MM.1S (cell line): ENCODE measurements around the gene ADGRD1.

Experiments
- DNase-seq: peaks from one replicate; pipeline ENCODE4 v3.0.0-alpha.2; 2015
- H2AFZ ChIP-seq: fragments of 300-600 bp; sonication (generic); 2 replicates; pipeline ENCODE4 v1.6.0; 2016; ENCODE audit warnings: antibody characterized with exemption, low read length
- H3F3A ChIP-seq: fragments of 300-600 bp; sonication (generic); 2 replicates; pipeline ENCODE4 v1.6.1; 2016; ENCODE audit warnings: mild to moderate bottlenecking, antibody characterized with exemption, low read length, moderate library complexity, mixed read lengths; ENCODE audit not compliant: insufficient read depth
- H3K27ac ChIP-seq: fragments of 300-600 bp; sonication (generic); 2 replicates; pipeline ENCODE4 v1.5.1; 2016; ENCODE audit warnings: mild to moderate bottlenecking, low read length
- H3K27me3 ChIP-seq: fragments of 300-600 bp; sonication (generic); replicated peaks from 2 replicates; pipeline ENCODE4 v1.6.0; 2016; ENCODE audit warnings: low read length; ENCODE audit not compliant: insufficient read depth
- H3K36me3 ChIP-seq: fragments of 300-600 bp; sonication (generic); replicated peaks from 2 replicates; pipeline ENCODE4 v1.6.1; 2016; ENCODE audit warnings: mild to moderate bottlenecking, low read length, mixed read lengths; ENCODE audit not compliant: insufficient read depth
- H3K4me1 ChIP-seq: fragments of 300-600 bp; sonication (generic); 2 replicates; pipeline ENCODE4 v1.6.1; 2016; ENCODE audit warnings: low read length, mixed read lengths
- H3K4me2 ChIP-seq: fragments of 300-600 bp; sonication (generic); 2 replicates; pipeline ENCODE4 v1.6.0; 2016; ENCODE audit warnings: low read depth, low read length
- H3K4me3 ChIP-seq: fragments of 300-600 bp; sonication (generic); 2 replicates; pipeline ENCODE4 v1.5.1; 2016; ENCODE audit warnings: low read length, mixed read lengths
- H3K79me2 ChIP-seq: fragments of 300-600 bp; sonication (generic); 2 replicates; pipeline ENCODE4 v1.6.1; 2016; ENCODE audit warnings: mixed run types, low read length, mixed read lengths
- H3K9ac ChIP-seq: fragments of 300-600 bp; sonication (generic); 2 replicates; pipeline ENCODE4 v1.6.1; 2016; ENCODE audit warnings: low read length, mixed read lengths
- H3K9me2 ChIP-seq: fragments of 300-600 bp; sonication (generic); replicated peaks from 2 replicates; pipeline ENCODE4 v1.6.1; 2016; ENCODE audit warnings: mild to moderate bottlenecking, low read length, mixed read lengths; ENCODE audit not compliant: insufficient read depth
- H3K9me3 ChIP-seq: fragments of 300-600 bp; sonication (generic); replicated peaks from 2 replicates; pipeline ENCODE4 v1.6.1; 2016; ENCODE audit warnings: mild to moderate bottlenecking, low read length, mixed read lengths; ENCODE audit not compliant: insufficient read depth
- H4K20me1 ChIP-seq: fragments of 300-600 bp; sonication (generic); 2 replicates; pipeline ENCODE4 v1.6.1; 2016; ENCODE audit warnings: mild to moderate bottlenecking, low read length, moderate library complexity, mixed read lengths; ENCODE audit not compliant: insufficient read depth
- CTCF ChIP-seq: fragments of 300-600 bp; sonication (generic); IDR thresholded peaks from 2 replicates; pipeline ENCODE4 v1.5.1; 2016; ENCODE audit warnings: antibody characterized with exemption, low read length, mixed read lengths
- EZH2 ChIP-seq: fragments of 300-600 bp; sonication (generic); optimal IDR thresholded peaks from 2 replicates; pipeline ENCODE3; 2017; ENCODE audit warnings: low read depth, mild to moderate bottlenecking, antibody characterized with exemption, low read length, mixed read lengths
- EZH2phosphoT487 ChIP-seq: fragments of 300-600 bp; sonication (generic); IDR thresholded peaks from 2 replicates; pipeline ENCODE4 v1.6.1; 2018; ENCODE audit warnings: antibody characterized with exemption, low read length

The ADGRD1 gene

GRCh38 chr12:131115766-131116467 is 162.2 kb downstream of the ADGRD1 start:
- Histone ChIP-seq H3K27ac (no peak overlapping the region), H2AFZ (no peak overlapping the region), H3F3A (no peaks in the 10 kb centered on the region), H3K4me3 (no peak overlapping the region), H3K9me3 (no peaks in the 10 kb centered on the region), H3K4me1 (no peaks in the 10 kb centered on the region), H3K9me2 (no peaks in the 10 kb centered on the region), H3K9ac (no peak overlapping the region), H3K36me3 (no peaks in the 10 kb centered on the region), H3K27me3 (peaks cover 18% of the 10 kb centered on the region; the same call in 1 of the 2 replicates), H3K4me2 (no peak overlapping the region), H3K79me2 (no peaks in the 10 kb centered on the region), H4K20me1 (no peaks in the 10 kb centered on the region)
- no peak for DNase-seq
- TF ChIP-seq CTCF: no peak
- TF ChIP-seq EZH2: no peak
- TF ChIP-seq EZH2phosphoT487: no peak

GRCh38 chr12:131116468-131117117 is 162.9 kb downstream of the ADGRD1 start:
- no peak for TF ChIP-seq EZH2phosphoT487
- TF ChIP-seq EZH2: no peak
- TF ChIP-seq CTCF: peak; percentile 12; the same call in 1 of the 2 replicates
- no peak for DNase-seq

GRCh38 chr12:131117438-131118245 is 163.9 kb downstream of the ADGRD1 start:
- Histone ChIP-seq H3K4me1 (no peaks in the 10 kb centered on the region), H3K9me2 (no peaks in the 10 kb centered on the region), H3K4me2 (no peak overlapping the region), H3K27ac (no peak overlapping the region), H2AFZ (no peak overlapping the region), H4K20me1 (no peaks in the 10 kb centered on the region), H3K36me3 (no peaks in the 10 kb centered on the region), H3K4me3 (no peak overlapping the region), H3K79me2 (no peaks in the 10 kb centered on the region), H3K9me3 (no peaks in the 10 kb centered on the region), H3K27me3 (peaks cover 14% of the 10 kb centered on the region; the same call in 1 of the 2 replicates), H3F3A (no peaks in the 10 kb centered on the region), H3K9ac (no peak overlapping the region)
- no peak for TF ChIP-seq EZH2phosphoT487
- TF ChIP-seq EZH2: no peak
- no peak for TF ChIP-seq CTCF
- DNase-seq: no peak

More at GRCh38 chr12:131116468-131117117, 162.9 kb downstream of the ADGRD1 start:
- Histone ChIP-seq H2AFZ (no peak overlapping the region), H3K27me3 (peaks cover 18% of the 10 kb centered on the region; the same call in 1 of the 2 replicates), H3K4me2 (no peak overlapping the region), H4K20me1 (no peaks in the 10 kb centered on the region), H3K4me1 (no peaks in the 10 kb centered on the region), H3K9me2 (no peaks in the 10 kb centered on the region), H3K36me3 (no peaks in the 10 kb centered on the region), H3K27ac (no peak overlapping the region), H3K9ac (no peak overlapping the region), H3F3A (no peaks in the 10 kb centered on the region), H3K4me3 (no peak overlapping the region), H3K79me2 (no peaks in the 10 kb centered on the region), H3K9me3 (no peaks in the 10 kb centered on the region)
